ENCODE results near the gene RPL9. TPM values are rescaled to one million over a fixed set of nuclear protein-coding genes. Genes with fewer than 3 reads are reported as not detected.

The RPL9 gene
- total RNA-seq, 1 experiment from 2014 or later: 386 TPM

DNA sequence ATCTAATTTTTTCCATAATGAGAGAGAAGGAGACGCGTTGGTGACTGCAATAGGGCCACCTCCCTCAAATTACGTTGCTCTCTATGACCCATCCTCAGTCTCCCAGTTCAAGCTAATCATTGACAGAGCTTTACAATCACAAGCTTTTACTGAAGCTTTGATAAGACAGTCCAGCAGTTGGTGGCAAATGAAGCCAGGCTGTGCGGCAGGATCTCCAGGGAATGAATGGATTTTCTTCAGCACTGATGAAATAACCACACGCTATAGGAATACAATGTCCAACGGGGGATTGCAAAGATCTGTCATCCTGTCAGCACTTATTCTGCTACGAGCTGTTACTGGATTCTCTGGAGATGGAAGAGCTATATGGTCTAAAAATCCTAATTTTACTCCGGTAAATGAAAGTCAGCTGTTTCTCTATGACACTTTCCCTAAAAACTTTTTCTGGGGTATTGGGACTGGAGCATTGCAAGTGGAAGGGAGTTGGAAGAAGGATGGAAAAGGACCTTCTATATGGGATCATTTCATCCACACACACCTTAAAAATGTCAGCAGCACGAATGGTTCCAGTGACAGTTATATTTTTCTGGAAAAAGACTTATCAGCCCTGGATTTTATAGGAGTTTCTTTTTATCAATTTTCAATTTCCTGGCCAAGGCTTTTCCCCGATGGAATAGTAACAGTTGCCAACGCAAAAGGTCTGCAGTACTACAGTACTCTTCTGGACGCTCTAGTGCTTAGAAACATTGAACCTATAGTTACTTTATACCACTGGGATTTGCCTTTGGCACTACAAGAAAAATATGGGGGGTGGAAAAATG lies 51.7 kb downstream of the RPL9 start, which contains the start of gene KLB:
KLB (plus strand) TSS at position 168 of the 821 bp plus-strand sequence; CDS start at position 188, 20 bp downstream.
- ATAC-seq (peak; percentile 53; the same call in 1 of the 2 replicates), DNase-seq (ENCODE audit: low read depth, low spot score) (no peak)
- Histone ChIP-seq H3K27ac (ENCODE audit: low read length) (no peak within 1 kb of the TSS), H3K36me3 (ENCODE audit: control insufficient read depth, insufficient read depth, low read length) (no peaks in the 10 kb centered on the region), H3K9me3 (ENCODE audit: control insufficient read depth, insufficient read depth, low read depth, low read length) (no peaks in the 10 kb centered on the region), H3K27me3 (ENCODE audit: control insufficient read depth, insufficient read depth, low read length) (no peaks in the 10 kb centered on the region), H3K4me1 (ENCODE audit: control insufficient read depth, insufficient read depth, low read length) (no peaks in the 10 kb centered on the region), H3K4me3 (ENCODE audit: low read depth in 2 of 2, low read length in 2 of 2) (peak within 1 kb of the TSS in 1 of 2 experiments; percentile 36; a peak in 2 of 4 replicates)
- no peak for TF ChIP-seq CTCF (IDR thresholded peaks at IDR 0.05)
- in situ Hi-C loops (cut with HindIII; ENCODE audit: low pct_unique_long_range_greater_than_20kb, low sequenced_read_pairs) (no loop called here), intact Hi-C loops (cut with micrococcal nuclease; ENCODE audit: unreplicated experiment) (no loop called here)
- ChIA-PET CTCF (interaction anchor here (0.5 kb wide), 1 partner anchor 32 kb away, joined by 6 read pairs; no protein-coding TSS in a partner anchor), POLR2A (no interaction called here)
- no TSS peak for BruUV-seq (replicated peaks)

Small RNAs within 50 kb of the gene (microRNA-seq; reads per million reads assigned to microRNA genes)
- gene MIR5591 (ENCODE audit: unreplicated experiment): not detected

Other genes with a start within 250 kb of the RPL9 start
- gene RFC1, start 92.6 kb downstream of the RPL9 start, total RNA-seq (2021; ENCODE audit: unreplicated experiment): 34.4 TPM
- not detected for gene KLB, start 52.0 kb downstream of the RPL9 start, total RNA-seq (2021; ENCODE audit: unreplicated experiment)
- gene LIAS, start 134 bp upstream of the RPL9 start, total RNA-seq (2021; ENCODE audit: unreplicated experiment): 6.8 TPM
- gene UGDH, start 68.5 kb upstream of the RPL9 start, total RNA-seq (2021; ENCODE audit: unreplicated experiment): 373 TPM
- gene SMIM14, start 179.9 kb upstream of the RPL9 start, total RNA-seq (2021; ENCODE audit: unreplicated experiment): 48.2 TPM
- gene UBE2K, start 239.2 kb upstream of the RPL9 start, total RNA-seq (2021; ENCODE audit: unreplicated experiment): 84.1 TPM

Measured in Panc1 (cell line).